ENCODE measurements around the gene CACNA2D2. TPM values are rescaled to one million over a fixed set of nuclear protein-coding genes. Genes with fewer than 3 reads are reported as not detected.

CACNA2D2 gene
- total RNA-seq, 1 experiment from 2014 or later, result 27.7 TPM

DNA sequence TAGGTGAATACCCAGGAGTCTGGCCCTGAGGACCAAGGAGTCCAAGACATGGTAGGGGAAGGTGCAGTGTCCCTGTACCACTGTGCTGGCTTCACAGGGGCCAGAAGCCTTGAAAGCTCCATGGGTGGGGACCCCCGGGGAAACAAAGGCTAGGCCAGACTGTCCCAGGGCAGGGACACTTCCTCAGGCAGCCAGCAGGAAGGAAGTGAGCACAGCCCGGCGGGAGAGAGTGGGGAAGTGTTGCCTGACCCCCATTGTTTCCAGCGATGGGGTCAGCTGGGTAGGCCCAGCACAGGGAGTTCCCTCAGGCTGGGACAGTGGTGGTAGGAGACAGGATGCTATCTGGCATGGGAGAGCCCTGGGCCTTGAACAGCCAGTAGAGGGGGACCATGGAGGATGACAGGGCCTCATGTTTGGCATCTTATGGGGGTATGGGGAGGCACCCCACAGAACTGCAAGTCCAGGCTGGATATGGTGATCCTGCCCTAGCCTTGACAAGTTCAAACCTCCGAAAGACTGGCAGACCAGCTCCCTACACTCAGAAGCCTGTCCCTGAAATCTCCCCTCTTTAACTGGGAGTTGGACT is 179.7 kb downstream of the CACNA2D2 start:
- no peaks in the 10 kb centered on the region for H3K27me3 ChIP-seq (ENCODE audit: insufficient read depth, low read length)
- no peak overlapping the region for H3K9ac ChIP-seq (ENCODE audit: extremely low read depth, insufficient read length, low read length)
- H2BK5ac ChIP-seq (ENCODE audit: insufficient read length, low read length), result no peak overlapping the region
- H3K36me3 Mint-ChIP-seq (ENCODE audit: insufficient read depth in 1 of 3, low read depth in 3 of 3), result peaks cover 26 to 42% (median 26%) of the 10 kb centered on the region in 3 experiments
- H3T11ph ChIP-seq (ENCODE audit: low read length), result no peak overlapping the region
- no peaks in the 10 kb centered on the region for H3K9me3 Mint-ChIP-seq
- no peak overlapping the region for H3K27ac ChIP-seq (ENCODE audit: insufficient read length, low read depth, low read length)
- H3K9me3 ChIP-seq (ENCODE audit: control insufficient read depth, low read depth, low read length), result no peaks in the 10 kb centered on the region
- no peak overlapping the region for H3K14ac ChIP-seq (ENCODE audit: insufficient read depth, low read length)
- no peak overlapping the region for H3K4me2 ChIP-seq (ENCODE audit: insufficient read depth, insufficient read length, low read length)
- no peak overlapping the region for H3K23ac ChIP-seq (ENCODE audit: insufficient read length, low read depth, low read length)
- TF ChIP-seq, protein P1, sequence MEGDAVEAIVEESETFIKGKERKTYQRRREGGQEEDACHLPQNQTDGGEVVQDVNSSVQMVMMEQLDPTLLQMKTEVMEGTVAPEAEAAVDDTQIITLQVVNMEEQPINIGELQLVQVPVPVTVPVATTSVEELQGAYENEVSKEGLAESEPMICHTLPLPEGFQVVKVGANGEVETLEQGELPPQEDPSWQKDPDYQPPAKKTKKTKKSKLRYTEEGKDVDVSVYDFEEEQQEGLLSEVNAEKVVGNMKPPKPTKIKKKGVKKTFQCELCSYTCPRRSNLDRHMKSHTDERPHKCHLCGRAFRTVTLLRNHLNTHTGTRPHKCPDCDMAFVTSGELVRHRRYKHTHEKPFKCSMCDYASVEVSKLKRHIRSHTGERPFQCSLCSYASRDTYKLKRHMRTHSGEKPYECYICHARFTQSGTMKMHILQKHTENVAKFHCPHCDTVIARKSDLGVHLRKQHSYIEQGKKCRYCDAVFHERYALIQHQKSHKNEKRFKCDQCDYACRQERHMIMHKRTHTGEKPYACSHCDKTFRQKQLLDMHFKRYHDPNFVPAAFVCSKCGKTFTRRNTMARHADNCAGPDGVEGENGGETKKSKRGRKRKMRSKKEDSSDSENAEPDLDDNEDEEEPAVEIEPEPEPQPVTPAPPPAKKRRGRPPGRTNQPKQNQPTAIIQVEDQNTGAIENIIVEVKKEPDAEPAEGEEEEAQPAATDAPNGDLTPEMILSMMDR (conservative IDR thresholded peaks at IDR 0.05), result no peak
- WGBS (ENCODE audit: extremely low coverage, insufficient read length, low lambda C conversion rate), result no CpG with 5 or more reads among the region's 5 CpGs
- peaks cover 6% of the 10 kb centered on the region; the same call in 1 of the 2 replicates for H3K4me1 ChIP-seq (ENCODE audit: insufficient read depth, low read length)
- H3K79me2 ChIP-seq (ENCODE audit: insufficient read depth, low read length), result peaks cover 10% of the 10 kb centered on the region; the same call in 1 of the 2 replicates
- peak overlapping the region in 1 of 2 experiments; percentile 9; a peak in 2 of 5 replicates for H3K4me3 Mint-ChIP-seq
- no peak overlapping the region for H3K4ac ChIP-seq (ENCODE audit: low read depth, low read length)
- H2BK15ac ChIP-seq (ENCODE audit: low read depth, low read length), result no peak overlapping the region
- H2BK20ac ChIP-seq (ENCODE audit: low read depth, low read length, poor library complexity, severe bottlenecking), result no peak overlapping the region
- H3K18ac ChIP-seq (ENCODE audit: insufficient read length, low read depth, low read length), result no peak overlapping the region
- peaks cover 6% of the 10 kb centered on the region for H3K79me1 ChIP-seq (ENCODE audit: insufficient read depth, low read depth, low read length, poor library complexity, severe bottlenecking)
- no peak overlapping the region for H2BK120ac ChIP-seq (ENCODE audit: low read depth, low read length, poor library complexity, severe bottlenecking)
- no peak overlapping the region for H2BK12ac ChIP-seq (ENCODE audit: insufficient read length, low read depth, low read length)
- no peak overlapping the region for H4K5ac ChIP-seq (ENCODE audit: insufficient read length, low read depth, low read length)
- no peak overlapping the region for H2AK5ac ChIP-seq (ENCODE audit: insufficient read length, low read length)
- H2AFZ ChIP-seq (ENCODE audit: low read length), result no peak overlapping the region
- no peak overlapping the region for H4K91ac ChIP-seq (ENCODE audit: insufficient read length, low read depth, low read length)
- peaks cover 24% of the 10 kb centered on the region for H3K23me2 ChIP-seq (ENCODE audit: insufficient read length, low read depth, low read length, poor library complexity, severe bottlenecking)
- H3K27ac Mint-ChIP-seq, result no peak overlapping the region
- H3K56ac ChIP-seq (ENCODE audit: insufficient read length, low read depth, low read length), result no peak overlapping the region
- no peaks in the 10 kb centered on the region for H4K20me1 ChIP-seq (ENCODE audit: control insufficient read depth, insufficient read depth, insufficient read length)
- H3K27me3 Mint-ChIP-seq (ENCODE audit: low read depth), result no peaks in the 10 kb centered on the region; the same call in 1 of the 2 replicates
- no peak overlapping the region for H4K8ac ChIP-seq (replicated peaks; ENCODE audit: insufficient read length, low read depth, low read length)
- no peak for DNase-seq
- peaks cover 25 to 48% of the 10 kb centered on the region in 2 experiments for H3K4me1 Mint-ChIP-seq
